ENCODE results near the gene GATAD2B.

The GATAD2B gene

GRCh38 chr1:153944005-153944826 is 21.4 kb upstream of the GATAD2B start:
- peaks cover 7 to 68% (median 54%) of the 10 kb centered on the region in 4 experiments for H3K36me3 ChIP-seq (ENCODE audit: control insufficient read depth in 4 of 4, insufficient read depth in 4 of 4, low read length in 3 of 4)
- H3K27me3 ChIP-seq (replicated peaks in 2 of 5; ENCODE audit: control insufficient read depth in 4 of 5, insufficient read depth in 5 of 5, low read length in 4 of 5): no peaks in the 10 kb centered on the region
- peaks cover 4 to 33% (median 30%) of the 10 kb centered on the region in 4 experiments for H3K4me1 ChIP-seq (ENCODE audit: control extremely low read depth in 1 of 4, control insufficient read depth in 4 of 4, insufficient read depth in 4 of 4, low read length in 3 of 4)
- 92% methylated on average over 11 of the region's 15 CpGs for WGBS (ENCODE audit: insufficient coverage)
- ChIA-PET CTCF (interaction anchor here (0.7 to 5.1 kb wide), 15 partner anchors 8 to 315 kb away, joined by 3 to 52 read pairs (median 5); partner anchors contain the start of genes CREB3L4, CRTC2, GATAD2B and RAB13), POLR2A (interaction anchor here (0.6 to 3.8 kb wide), 11 partner anchors 13 to 1294 kb away, joined by 3 to 26 read pairs (median 3); partner anchors contain the start of genes CREB3L4, GATAD2B and SLC39A1)
- H3K27ac ChIP-seq (ENCODE audit: insufficient read depth in 1 of 2, low read depth in 1 of 2, low read length in 2 of 2, poor library complexity in 1 of 2, severe bottlenecking in 2 of 2): peak overlapping the region; percentile 83 to 91
- H3K9me3 ChIP-seq (ENCODE audit: control extremely low read depth in 1 of 5, control insufficient read depth in 4 of 5, insufficient read depth in 2 of 5, low read depth in 1 of 5, low read length in 4 of 5): no peaks in the 10 kb centered on the region
- H3K4me3 ChIP-seq (ENCODE audit: control insufficient read depth in 1 of 7, extremely low read depth in 1 of 7, insufficient read depth in 4 of 7, low read depth in 2 of 7, low read length in 6 of 7): peak overlapping the region in 6 of 7 experiments; percentile 81 to 92 (median 83)
- DNase-seq: peak in 2 of 3 donors; percentile 48 to 65

- H3K9me3 ChIP-seq (ENCODE audit: control extremely low read depth in 1 of 5, control insufficient read depth in 4 of 5, insufficient read depth in 2 of 5, low read depth in 1 of 5, low read length in 4 of 5): no peaks in the 10 kb centered on the region
- ChIA-PET POLR2A (no interaction called here), CTCF (interaction anchor here (0.7 to 5.1 kb wide), 3 partner anchors 9 to 20 kb away, joined by 3 to 31 read pairs (median 10); partner anchors contain the start of gene GATAD2B)
- H3K36me3 ChIP-seq (ENCODE audit: control insufficient read depth in 4 of 4, insufficient read depth in 4 of 4, low read length in 3 of 4): peaks cover 7 to 62% (median 47%) of the 10 kb centered on the region in 4 experiments
- H3K4me1 ChIP-seq (ENCODE audit: control extremely low read depth in 1 of 4, control insufficient read depth in 4 of 4, insufficient read depth in 4 of 4, low read length in 3 of 4): peaks cover 4 to 33% (median 30%) of the 10 kb centered on the region in 4 experiments
- H3K27ac ChIP-seq (ENCODE audit: insufficient read depth in 1 of 2, low read depth in 1 of 2, low read length in 2 of 2, poor library complexity in 1 of 2, severe bottlenecking in 2 of 2): no peak overlapping the region
- no peaks in the 10 kb centered on the region for H3K27me3 ChIP-seq (replicated peaks in 2 of 5; ENCODE audit: control insufficient read depth in 4 of 5, insufficient read depth in 5 of 5, low read length in 4 of 5)
- no peak for DNase-seq
- H3K4me3 ChIP-seq (ENCODE audit: control insufficient read depth in 1 of 7, extremely low read depth in 1 of 7, insufficient read depth in 4 of 7, low read depth in 2 of 7, low read length in 6 of 7): no peak overlapping the region
- 100% methylated on average over 5 of the region's 11 CpGs for WGBS (ENCODE audit: insufficient coverage)
These were observed 20.2 kb upstream of the GATAD2B start for GRCh38 chr1:153942766-153943549.

- Histone ChIP-seq H3K27me3 (replicated peaks in 2 of 5; ENCODE audit: control insufficient read depth in 4 of 5, insufficient read depth in 5 of 5, low read length in 4 of 5) (no peaks in the 10 kb centered on the region), H3K4me1 (ENCODE audit: control extremely low read depth in 1 of 4, control insufficient read depth in 4 of 4, insufficient read depth in 4 of 4, low read length in 3 of 4) (peaks cover 4 to 28% (median 26%) of the 10 kb centered on the region in 4 experiments), H3K9me3 (ENCODE audit: control extremely low read depth in 1 of 5, control insufficient read depth in 4 of 5, insufficient read depth in 2 of 5, low read depth in 1 of 5, low read length in 4 of 5) (no peaks in the 10 kb centered on the region), H3K27ac (ENCODE audit: insufficient read depth in 1 of 2, low read depth in 1 of 2, low read length in 2 of 2, poor library complexity in 1 of 2, severe bottlenecking in 2 of 2) (no peak overlapping the region), H3K4me3 (ENCODE audit: control insufficient read depth in 1 of 7, extremely low read depth in 1 of 7, insufficient read depth in 4 of 7, low read depth in 2 of 7, low read length in 6 of 7) (no peak overlapping the region), H3K36me3 (ENCODE audit: control insufficient read depth in 4 of 4, insufficient read depth in 4 of 4, low read length in 3 of 4) (peaks cover 9 to 64% (median 50%) of the 10 kb centered on the region in 4 experiments)
- DNase-seq: no peak
- ChIA-PET CTCF (interaction anchor here (0.7 to 1.8 kb wide), 2 partner anchors 13 to 29 kb away, joined by 3 to 5 read pairs; no protein-coding TSS in a partner anchor), POLR2A (no interaction called here)
- 99% methylated on average over 20 of the region's 34 CpGs for WGBS (ENCODE audit: insufficient coverage)
These were observed 19.3 kb upstream of the GATAD2B start for GRCh38 chr1:153941826-153942725.

- Histone ChIP-seq H3K4me1 (ENCODE audit: control extremely low read depth in 1 of 4, control insufficient read depth in 4 of 4, insufficient read depth in 4 of 4, low read length in 3 of 4) (peaks cover 4 to 21% (median 21%) of the 10 kb centered on the region in 4 experiments), H3K9me3 (ENCODE audit: control extremely low read depth in 1 of 5, control insufficient read depth in 4 of 5, insufficient read depth in 2 of 5, low read depth in 1 of 5, low read length in 4 of 5) (no peaks in the 10 kb centered on the region), H3K36me3 (ENCODE audit: control insufficient read depth in 4 of 4, insufficient read depth in 4 of 4, low read length in 3 of 4) (peaks cover 13 to 75% (median 63%) of the 10 kb centered on the region in 4 experiments), H3K27me3 (replicated peaks in 2 of 5; ENCODE audit: control insufficient read depth in 4 of 5, insufficient read depth in 5 of 5, low read length in 4 of 5) (no peaks in the 10 kb centered on the region), H3K27ac (ENCODE audit: insufficient read depth in 1 of 2, low read depth in 1 of 2, low read length in 2 of 2, poor library complexity in 1 of 2, severe bottlenecking in 2 of 2) (no peak overlapping the region), H3K4me3 (ENCODE audit: control insufficient read depth in 1 of 7, extremely low read depth in 1 of 7, insufficient read depth in 4 of 7, low read depth in 2 of 7, low read length in 6 of 7) (no peak overlapping the region)
- ChIA-PET POLR2A (interaction anchor here (0.6 to 0.8 kb wide), 2 partner anchors 17 to 174 kb away, joined by 3 to 5 read pairs; no protein-coding TSS in a partner anchor), CTCF (interaction anchor here (0.6 to 1.8 kb wide), 6 partner anchors 10 to 81 kb away, joined by 3 to 5 read pairs (median 4); partner anchors contain the start of gene JTB)
- DNase-seq: no peak
- 100% methylated on average over 8 of the region's 8 CpGs for WGBS (ENCODE audit: insufficient coverage)
These were observed 18.0 kb upstream of the GATAD2B start for GRCh38 chr1:153940756-153941155.

GRCh38 chr1:153939476-153939875 is 16.7 kb upstream of the GATAD2B start:
- peaks cover 4 to 9% (median 9%) of the 10 kb centered on the region in 4 experiments for H3K4me1 ChIP-seq (ENCODE audit: control extremely low read depth in 1 of 4, control insufficient read depth in 4 of 4, insufficient read depth in 4 of 4, low read length in 3 of 4)
- peaks cover 13 to 85% (median 70%) of the 10 kb centered on the region in 4 experiments for H3K36me3 ChIP-seq (ENCODE audit: control insufficient read depth in 4 of 4, insufficient read depth in 4 of 4, low read length in 3 of 4)
- 96% methylated on average over 12 of the region's 12 CpGs for WGBS (ENCODE audit: insufficient coverage)
- ChIA-PET CTCF (interaction anchor here (1.0 to 1.4 kb wide), 6 partner anchors 13 to 126 kb away, joined by 3 to 6 read pairs (median 4); partner anchors contain the start of gene JTB), POLR2A (no interaction called here)
- no peaks in the 10 kb centered on the region for H3K9me3 ChIP-seq (ENCODE audit: control extremely low read depth in 1 of 5, control insufficient read depth in 4 of 5, insufficient read depth in 2 of 5, low read depth in 1 of 5, low read length in 4 of 5)
- H3K27ac ChIP-seq (ENCODE audit: insufficient read depth in 1 of 2, low read depth in 1 of 2, low read length in 2 of 2, poor library complexity in 1 of 2, severe bottlenecking in 2 of 2): no peak overlapping the region
- no peak overlapping the region for H3K4me3 ChIP-seq (ENCODE audit: control insufficient read depth in 1 of 7, extremely low read depth in 1 of 7, insufficient read depth in 4 of 7, low read depth in 2 of 7, low read length in 6 of 7)
- DNase-seq: no peak
- H3K27me3 ChIP-seq (replicated peaks in 2 of 5; ENCODE audit: control insufficient read depth in 4 of 5, insufficient read depth in 5 of 5, low read length in 4 of 5): no peaks in the 10 kb centered on the region

GRCh38 chr1:153938996-153939395 is 16.2 kb upstream of the GATAD2B start:
- WGBS (ENCODE audit: insufficient coverage): 100% methylated on average over 3 of the region's 3 CpGs
- DNase-seq: no peak
- no peaks in the 10 kb centered on the region for H3K27me3 ChIP-seq (replicated peaks in 2 of 5; ENCODE audit: control insufficient read depth in 4 of 5, insufficient read depth in 5 of 5, low read length in 4 of 5)
- CTCF ChIA-PET: interaction anchor here (1.0 to 1.2 kb wide), 3 partner anchors 13 to 125 kb away, joined by 3 to 6 read pairs (median 3); no protein-coding TSS in a partner anchor
- H3K9me3 ChIP-seq (ENCODE audit: control extremely low read depth in 1 of 5, control insufficient read depth in 4 of 5, insufficient read depth in 2 of 5, low read depth in 1 of 5, low read length in 4 of 5): no peaks in the 10 kb centered on the region
- H3K4me1 ChIP-seq (ENCODE audit: control extremely low read depth in 1 of 4, control insufficient read depth in 4 of 4, insufficient read depth in 4 of 4, low read length in 3 of 4): peaks cover 0 to 4% (median 4%) of the 10 kb centered on the region in 4 experiments
- peaks cover 13 to 88% (median 74%) of the 10 kb centered on the region in 4 experiments for H3K36me3 ChIP-seq (ENCODE audit: control insufficient read depth in 4 of 4, insufficient read depth in 4 of 4, low read length in 3 of 4)
- no peak overlapping the region for H3K27ac ChIP-seq (ENCODE audit: insufficient read depth in 1 of 2, low read depth in 1 of 2, low read length in 2 of 2, poor library complexity in 1 of 2, severe bottlenecking in 2 of 2)
- H3K4me3 ChIP-seq (ENCODE audit: control insufficient read depth in 1 of 7, extremely low read depth in 1 of 7, insufficient read depth in 4 of 7, low read depth in 2 of 7, low read length in 6 of 7): no peak overlapping the region
- POLR2A ChIA-PET: no interaction called here
